Pancreas (tissue), 10 donors: ENCODE data around the gene CACNA1C. TPM values are rescaled to one million over a fixed set of nuclear protein-coding genes. Genes with fewer than 3 reads are reported as not detected.

Experiments used
- ATAC-seq, 4 donors: fragments of 200-7000 bp; cut with Tn5 transposase; one replicate each; pipeline versions ENCODE4 v1.8.0 to v1.9.1; 2020; ENCODE audit warnings: mild to moderate bottlenecking in 4 of 4, moderate library complexity in 4 of 4
- DNase-seq, 6 donors: peaks; one replicate each; pipeline ENCODE4 v3.0.0-alpha.2; 2020
- FAIRE-seq: peaks from 2 replicates; lab custom pipeline; 2012; peaks lifted over from hg19 to GRCh38; lab: Jason Lieb, UNC
- H3K27ac ChIP-seq, 4 donors: fragments of 200-600 bp; sonication (generic); 1 replicate in 3 of 4; 2 replicates in 1 of 4; pipeline versions ENCODE4 v1.5.0 to v1.8.0; 2020
- H3K27me3 ChIP-seq, 4 donors: fragments of 200-600 bp; one replicate each; pipeline ENCODE4 v1.8.0; 2021
- H3K36me3 ChIP-seq, 3 donors: fragments of 200-600 bp; sonication (generic) in 1 of 3; one replicate each; pipeline versions ENCODE4 v1.5.0 to v1.8.0; 2020 to 2021
- H3K4me1 ChIP-seq, 3 donors: fragments of 200-600 bp; one replicate each; pipeline ENCODE4 v1.8.0; 2021
- H3K4me3 ChIP-seq, 4 donors: fragments of 200-600 bp; sonication (generic) in 2 of 4; one replicate each; pipeline versions ENCODE4 v1.5.0 to v1.8.0; 2020 to 2021
- H3K9me3 ChIP-seq, 4 donors: fragments of 200-600 bp; one replicate each; pipeline ENCODE4 v1.8.0; 2021
- WGBS, 2 donors: extraction: QIAGEN DNeasy Blood & Tissue Kit; methylation state at CpG; one replicate each; pipeline ENCODE4 v1.1.7; 2013; 5-methylcytosine and 5-hydroxymethylcytosine counted together
- intact Hi-C, 3 donors: fragments of 100-400 bp; cut with DNase I; formaldehyde crosslinking; loops; one replicate each; pipeline versions ENCODE4 v1.11.1 to v1.14.2; 2022
- polyA plus RNA-seq, 2 donors: library from polyadenylated mRNA; stranded (reverse); fragments of 200-250 nt; gene quantifications; one replicate each; pipeline ENCODE4 v1.2.3, GENCODE V29; 2013
- total RNA-seq, 6 donors: library from RNA; stranded (reverse); fragmentation: NEBNext Ultra II Directional in 4 of 6; extraction: Animal tissue kit (Norgen Biotek cat#: 25700) in 4 of 6; gene quantifications; one replicate each; pipeline versions ENCODE4 v1.2.1 to v1.2.4, GENCODE V29; 2021 to 2023
- TF ChIP-seq, protein P1 (sequence below), 4 donors: fragments of 200-600 bp; sonication (generic) in 3 of 4; IDR thresholded peaks; one replicate each; pipeline versions ENCODE4 v1.5.0 to v1.8.0; 2021; ENCODE audit warnings: antibody characterized with exemption in 4 of 4
- donor health status: healthy with polysubstance abuse.
- donor health status: DM: no; HTN: no; CAD: no; lungs with moderate emphysema.
- donor health status: DM: no; HTN: no; CAD: no.
- donor health status: control.
- donor health status: control.
- donor health status: Bipolar disorder and iron deficiency.
- donor health status: DM: yes; HTN: yes; CAD: no.
- donor health status: DM: no; HTN: no; CAD: no.
- donor health status: DM: no; HTN: no; CAD: no.
- donor health status: DM: yes; HTN: yes; CAD: no.

Gene CACNA1C
- total and polyA plus RNA-seq, 8 donors = 1.2 to 3.8 (median 2.3) TPM

DNA sequence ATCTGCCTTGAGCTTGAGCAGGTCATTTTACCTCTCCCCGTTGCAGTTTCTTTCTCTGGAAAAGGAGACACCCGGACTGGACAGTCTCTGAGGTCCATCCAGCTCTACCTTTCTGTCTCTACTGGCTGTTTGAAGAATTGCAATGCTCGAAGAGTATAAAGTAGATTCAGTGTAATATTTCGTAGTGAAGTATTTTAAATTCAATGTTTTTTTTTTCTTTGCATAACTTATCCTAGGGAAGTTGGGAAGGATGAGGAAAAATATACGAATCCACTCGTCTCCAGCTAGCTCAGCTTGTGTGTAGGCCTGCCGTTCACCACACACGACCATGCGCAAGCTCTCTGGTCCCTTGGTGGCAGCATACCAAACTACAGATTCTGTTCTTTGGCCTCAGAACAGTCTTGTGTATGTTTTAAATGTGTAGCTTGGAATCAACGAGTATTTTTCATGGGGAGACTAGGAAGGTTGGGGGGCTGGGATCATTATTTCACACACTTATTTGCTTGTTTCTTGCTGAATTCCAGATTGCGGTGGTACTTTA is 307.9 kb downstream of the CACNA1C start:
- 82 to 85% methylated on average over 11 of the region's 11 CpGs for WGBS, 2 donors
- no peak overlapping the region for H3K4me3 ChIP-seq
- no peak overlapping the region for H3K27ac ChIP-seq
- no peaks in the 10 kb centered on the region for H3K36me3 ChIP-seq
- DNase-seq (peak in 1 of 6 donors; percentile 7), FAIRE-seq (no peak), ATAC-seq (no peak)
- H3K4me1 ChIP-seq = no peaks in the 10 kb centered on the region
- intact Hi-C loops = no loop called here
- TF ChIP-seq, protein P1, sequence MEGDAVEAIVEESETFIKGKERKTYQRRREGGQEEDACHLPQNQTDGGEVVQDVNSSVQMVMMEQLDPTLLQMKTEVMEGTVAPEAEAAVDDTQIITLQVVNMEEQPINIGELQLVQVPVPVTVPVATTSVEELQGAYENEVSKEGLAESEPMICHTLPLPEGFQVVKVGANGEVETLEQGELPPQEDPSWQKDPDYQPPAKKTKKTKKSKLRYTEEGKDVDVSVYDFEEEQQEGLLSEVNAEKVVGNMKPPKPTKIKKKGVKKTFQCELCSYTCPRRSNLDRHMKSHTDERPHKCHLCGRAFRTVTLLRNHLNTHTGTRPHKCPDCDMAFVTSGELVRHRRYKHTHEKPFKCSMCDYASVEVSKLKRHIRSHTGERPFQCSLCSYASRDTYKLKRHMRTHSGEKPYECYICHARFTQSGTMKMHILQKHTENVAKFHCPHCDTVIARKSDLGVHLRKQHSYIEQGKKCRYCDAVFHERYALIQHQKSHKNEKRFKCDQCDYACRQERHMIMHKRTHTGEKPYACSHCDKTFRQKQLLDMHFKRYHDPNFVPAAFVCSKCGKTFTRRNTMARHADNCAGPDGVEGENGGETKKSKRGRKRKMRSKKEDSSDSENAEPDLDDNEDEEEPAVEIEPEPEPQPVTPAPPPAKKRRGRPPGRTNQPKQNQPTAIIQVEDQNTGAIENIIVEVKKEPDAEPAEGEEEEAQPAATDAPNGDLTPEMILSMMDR (IDR thresholded peaks at IDR 0.05) = no peak
- no peaks in the 10 kb centered on the region for H3K27me3 ChIP-seq
- H3K9me3 ChIP-seq = no peaks in the 10 kb centered on the region

DNA sequence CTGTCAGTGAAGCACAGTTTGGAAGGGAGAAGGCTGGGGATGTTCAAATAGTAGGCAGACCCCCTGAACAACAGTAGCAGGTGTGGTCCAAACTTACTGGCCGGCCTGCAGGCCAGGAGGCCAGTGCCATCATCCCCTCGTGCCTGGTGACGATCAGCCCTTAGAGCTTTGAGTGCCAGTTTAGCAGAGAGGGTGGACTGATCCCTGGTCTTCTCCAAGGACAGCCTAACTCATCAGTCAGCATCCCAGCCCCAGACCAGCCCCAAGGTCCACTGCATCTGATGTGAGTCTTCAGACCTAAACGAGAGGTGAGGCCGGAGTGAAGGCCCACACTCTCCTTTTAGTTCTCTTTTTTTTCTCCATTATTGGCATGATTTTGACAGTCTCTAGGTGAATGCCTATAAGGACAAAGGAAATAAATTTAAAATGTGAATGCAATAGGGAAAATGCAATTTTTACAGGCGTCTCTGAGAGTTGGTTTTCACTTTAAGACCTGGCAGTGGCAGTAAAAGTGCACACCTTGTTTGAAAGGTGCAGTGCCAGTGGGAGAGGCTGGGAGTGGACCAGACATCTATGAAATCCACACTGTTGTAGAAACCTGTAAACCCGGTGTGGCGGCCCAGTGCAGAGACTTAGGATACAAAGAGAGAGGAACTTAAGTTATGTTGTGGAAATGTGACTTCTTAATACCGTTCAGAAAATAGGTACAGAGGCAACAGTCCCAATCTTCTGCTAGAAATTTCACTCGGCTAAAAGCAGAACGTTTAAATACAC is 311.2 kb downstream of the CACNA1C start:
- DNase-seq (no peak), FAIRE-seq (no peak), ATAC-seq (no peak)
- Histone ChIP-seq H3K27me3 (no peaks in the 10 kb centered on the region), H3K9me3 (no peaks in the 10 kb centered on the region), H3K27ac (no peak overlapping the region), H3K4me1 (no peaks in the 10 kb centered on the region), H3K36me3 (no peaks in the 10 kb centered on the region), H3K4me3 (no peak overlapping the region)
- TF ChIP-seq, protein P1 (IDR thresholded peaks at IDR 0.05) = no peak
- intact Hi-C loops = no loop called here
- WGBS, 2 donors = 81 to 84% methylated on average over 11 of the region's 11 CpGs

DNA sequence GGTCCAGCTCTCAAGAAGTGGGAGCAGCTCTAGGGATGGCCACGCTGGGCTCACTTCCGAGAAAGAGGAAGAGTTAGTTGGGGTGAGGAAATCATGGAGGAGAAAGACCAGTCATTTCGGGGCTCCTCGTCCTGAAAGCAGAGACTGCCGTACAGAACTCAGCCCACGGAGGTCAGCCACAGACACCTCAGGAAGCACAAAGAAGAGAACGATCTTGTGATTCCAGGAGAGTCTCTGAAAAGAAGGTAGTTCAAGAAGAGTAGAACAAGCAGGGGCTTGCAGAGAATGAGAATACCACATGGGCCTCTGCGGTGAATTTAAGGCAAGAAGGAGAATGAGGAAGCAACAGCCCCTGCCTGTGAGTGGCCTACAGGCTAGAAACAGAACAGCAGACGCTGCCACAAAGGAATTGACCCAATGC is 311.9 kb downstream of the CACNA1C start:
- H3K27me3 ChIP-seq = no peaks in the 10 kb centered on the region
- H3K36me3 ChIP-seq = no peaks in the 10 kb centered on the region
- no peaks in the 10 kb centered on the region for H3K9me3 ChIP-seq
- ATAC-seq (peak in 1 of 4 donors; percentile 36), FAIRE-seq (no peak), DNase-seq (no peak)
- H3K27ac ChIP-seq = no peak overlapping the region
- no peaks in the 10 kb centered on the region for H3K4me1 ChIP-seq
- no peak overlapping the region for H3K4me3 ChIP-seq
- TF ChIP-seq, protein P1 (IDR thresholded peaks at IDR 0.05) = no peak
- intact Hi-C loops = no loop called here
- 83 to 88% methylated on average over 9 of the region's 9 CpGs for WGBS, 2 donors

DNA sequence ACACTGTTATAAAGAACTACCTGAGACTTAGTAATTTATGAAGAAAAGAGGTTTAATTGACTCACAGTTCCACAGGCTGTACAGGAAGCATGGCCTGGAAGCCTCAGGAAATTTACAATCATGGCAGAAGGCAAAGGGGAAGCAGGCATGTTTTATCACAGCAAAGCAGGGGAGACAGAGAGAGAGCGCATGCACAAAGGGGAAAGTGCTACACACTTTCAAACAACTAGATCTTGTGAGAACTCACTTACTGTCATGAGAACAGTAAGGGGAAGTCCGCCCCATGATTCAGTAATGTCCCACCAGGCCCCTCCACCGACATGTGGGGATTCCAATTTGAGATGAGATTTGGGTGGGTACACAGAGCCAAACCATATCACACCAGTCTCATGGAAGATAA is 313.9 kb downstream of the CACNA1C start:
- intact Hi-C loops = no loop called here
- no peak for DNase-seq
- Histone ChIP-seq H3K27me3 (no peaks in the 10 kb centered on the region), H3K9me3 (no peaks in the 10 kb centered on the region), H3K4me1 (no peaks in the 10 kb centered on the region), H3K4me3 (no peak overlapping the region), H3K36me3 (no peaks in the 10 kb centered on the region), H3K27ac (no peak overlapping the region)
- no peak for ATAC-seq
- TF ChIP-seq, protein P1 (IDR thresholded peaks at IDR 0.05) = no peak
- 61 to 75% methylated on average over 3 of the region's 3 CpGs for WGBS, 2 donors
- no peak for FAIRE-seq

DNA sequence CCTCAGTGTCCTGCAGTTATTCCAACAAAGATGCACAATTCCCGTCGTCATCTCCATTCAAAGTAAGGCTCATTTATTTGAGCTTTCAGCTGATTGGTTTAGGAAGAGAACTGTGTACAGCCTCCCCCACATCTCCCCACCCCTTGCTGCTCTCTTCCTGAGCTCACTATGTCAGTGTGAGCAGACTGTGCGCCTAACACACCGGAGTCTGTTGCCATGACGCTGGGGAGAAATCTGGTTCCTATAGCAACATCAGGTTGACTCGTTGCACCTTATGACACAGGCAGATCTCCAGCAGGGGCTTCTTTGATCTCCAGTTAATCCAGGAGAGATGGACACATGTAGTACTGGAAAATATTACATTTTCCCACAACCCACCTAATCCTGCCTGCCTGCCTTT is 319.4 kb downstream of the CACNA1C start:
- FAIRE-seq (no peak), ATAC-seq (no peak), DNase-seq (no peak)
- no peaks in the 10 kb centered on the region for H3K9me3 ChIP-seq
- intact Hi-C loops = no loop called here
- no peaks in the 10 kb centered on the region for H3K27me3 ChIP-seq
- WGBS, 2 donors = 64 to 68% methylated on average over 6 of the region's 6 CpGs
- no peak overlapping the region for H3K4me3 ChIP-seq
- no peaks in the 10 kb centered on the region for H3K36me3 ChIP-seq
- no peak overlapping the region for H3K27ac ChIP-seq
- TF ChIP-seq, protein P1 (IDR thresholded peaks at IDR 0.05) = no peak
- no peaks in the 10 kb centered on the region for H3K4me1 ChIP-seq
